Peyer's patch (tissue), 4 donors: ENCODE data around the gene PPP2R1B.

Source experiments
- CTCF ChIP-seq, 6 experiments: fragments of 450-650 bp in 4 of 6; fragments of 200-600 bp in 2 of 6; sonication (generic) in 1 of 6; IDR thresholded peaks; one replicate each; pipeline ENCODE4 v1.5.1; 2017 to 2019; ENCODE audit warnings: antibody characterized with exemption in 6 of 6, mild to moderate bottlenecking in 3 of 6, moderate library complexity in 1 of 6
- POLR2A ChIP-seq, 2 donors: fragments of 450-650 bp; IDR thresholded peaks; one replicate each; pipeline ENCODE4 v1.5.1; 2017; ENCODE audit warnings: antibody characterized with exemption in 2 of 2, mild to moderate bottlenecking in 2 of 2, moderate library complexity in 2 of 2

DNA sequence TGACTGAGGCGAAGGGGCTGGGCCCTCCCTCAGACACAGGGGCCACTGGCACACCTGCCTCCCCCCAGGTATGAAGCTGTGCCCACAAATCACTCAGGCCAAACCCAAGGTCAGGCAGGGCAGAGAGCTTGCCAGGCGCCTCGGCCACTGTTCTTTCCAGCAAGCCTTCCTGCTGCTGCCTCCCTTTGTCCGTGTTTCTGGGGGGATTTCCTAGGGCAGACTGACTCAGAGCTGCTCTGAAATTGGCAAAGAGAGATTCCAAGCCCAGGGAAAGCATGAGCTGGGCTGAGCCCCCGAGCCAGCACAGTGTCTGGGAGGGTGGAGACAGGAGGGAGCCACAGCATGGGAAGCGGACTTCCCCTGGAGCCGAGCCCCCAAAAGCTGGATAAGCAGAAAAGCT is 33.2 kb downstream of the PPP2R1B start:
- no peak for TF ChIP-seq CTCF (IDR thresholded peaks at IDR 0.05)
- TF ChIP-seq POLR2A (IDR thresholded peaks at IDR 0.05): no peak
